NB4 (cell line): ENCODE data around the gene DTNBP1.

ENCODE experiments used
- DNase-seq: peaks from one replicate; pipeline ENCODE4 v3.0.0; 2010; ENCODE audit warnings: low read depth
- H3K4me3 ChIP-seq: one replicate; pipeline ENCODE4 v1.5.1; 2011; ENCODE audit warnings: mild to moderate bottlenecking, low read depth, low read length, moderate library complexity
- MYC ChIP-seq: IDR thresholded peaks from 2 replicates; pipeline ENCODE4 v1.6.1; 2011; ENCODE audit warnings: low read depth, low read length
- POLR2A ChIP-seq: IDR thresholded peaks from 2 replicates; pipeline ENCODE4 v1.6.1; 2011; ENCODE audit warnings: mild to moderate bottlenecking; ENCODE audit not compliant: insufficient read length; ENCODE audit errors: extremely low read depth
- TF ChIP-seq, protein P1 (sequence below): IDR thresholded peaks from one replicate; pipeline ENCODE4 v1.5.1; 2012; ENCODE audit warnings: low read depth, low read length
- TF ChIP-seq, protein P2 (sequence below): IDR thresholded peaks from 2 replicates; pipeline ENCODE4 v1.6.1; 2011; ENCODE audit warnings: low read depth, low read length

DTNBP1 gene

DNA sequence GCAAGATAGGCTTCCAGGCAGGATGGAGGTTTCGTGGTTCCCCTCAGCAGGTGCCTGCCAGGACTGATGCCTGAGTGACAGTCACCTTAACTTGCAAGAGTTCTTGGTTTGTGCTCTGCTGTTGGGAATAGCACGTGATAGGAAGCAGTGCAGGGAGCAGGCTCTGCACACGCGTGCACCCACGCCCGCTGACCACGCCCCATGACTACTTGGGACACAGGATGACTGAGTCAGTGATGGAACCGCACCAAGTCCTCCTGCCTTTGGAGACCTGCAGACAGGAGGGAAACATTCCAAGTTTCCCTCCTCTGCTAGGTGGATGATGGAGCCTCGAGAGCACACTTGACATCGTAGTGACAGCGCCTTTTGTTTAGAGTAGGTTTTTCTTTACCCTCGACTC lies 164.2 kb downstream of the DTNBP1 start:
- no peak for DNase-seq
- no peak for TF ChIP-seq MYC
- TF ChIP-seq POLR2A: no peak
- TF ChIP-seq, protein P1, sequence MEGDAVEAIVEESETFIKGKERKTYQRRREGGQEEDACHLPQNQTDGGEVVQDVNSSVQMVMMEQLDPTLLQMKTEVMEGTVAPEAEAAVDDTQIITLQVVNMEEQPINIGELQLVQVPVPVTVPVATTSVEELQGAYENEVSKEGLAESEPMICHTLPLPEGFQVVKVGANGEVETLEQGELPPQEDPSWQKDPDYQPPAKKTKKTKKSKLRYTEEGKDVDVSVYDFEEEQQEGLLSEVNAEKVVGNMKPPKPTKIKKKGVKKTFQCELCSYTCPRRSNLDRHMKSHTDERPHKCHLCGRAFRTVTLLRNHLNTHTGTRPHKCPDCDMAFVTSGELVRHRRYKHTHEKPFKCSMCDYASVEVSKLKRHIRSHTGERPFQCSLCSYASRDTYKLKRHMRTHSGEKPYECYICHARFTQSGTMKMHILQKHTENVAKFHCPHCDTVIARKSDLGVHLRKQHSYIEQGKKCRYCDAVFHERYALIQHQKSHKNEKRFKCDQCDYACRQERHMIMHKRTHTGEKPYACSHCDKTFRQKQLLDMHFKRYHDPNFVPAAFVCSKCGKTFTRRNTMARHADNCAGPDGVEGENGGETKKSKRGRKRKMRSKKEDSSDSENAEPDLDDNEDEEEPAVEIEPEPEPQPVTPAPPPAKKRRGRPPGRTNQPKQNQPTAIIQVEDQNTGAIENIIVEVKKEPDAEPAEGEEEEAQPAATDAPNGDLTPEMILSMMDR: no peak
- TF ChIP-seq, protein P2, sequence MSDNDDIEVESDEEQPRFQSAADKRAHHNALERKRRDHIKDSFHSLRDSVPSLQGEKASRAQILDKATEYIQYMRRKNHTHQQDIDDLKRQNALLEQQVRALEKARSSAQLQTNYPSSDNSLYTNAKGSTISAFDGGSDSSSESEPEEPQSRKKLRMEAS: no peak

DNA sequence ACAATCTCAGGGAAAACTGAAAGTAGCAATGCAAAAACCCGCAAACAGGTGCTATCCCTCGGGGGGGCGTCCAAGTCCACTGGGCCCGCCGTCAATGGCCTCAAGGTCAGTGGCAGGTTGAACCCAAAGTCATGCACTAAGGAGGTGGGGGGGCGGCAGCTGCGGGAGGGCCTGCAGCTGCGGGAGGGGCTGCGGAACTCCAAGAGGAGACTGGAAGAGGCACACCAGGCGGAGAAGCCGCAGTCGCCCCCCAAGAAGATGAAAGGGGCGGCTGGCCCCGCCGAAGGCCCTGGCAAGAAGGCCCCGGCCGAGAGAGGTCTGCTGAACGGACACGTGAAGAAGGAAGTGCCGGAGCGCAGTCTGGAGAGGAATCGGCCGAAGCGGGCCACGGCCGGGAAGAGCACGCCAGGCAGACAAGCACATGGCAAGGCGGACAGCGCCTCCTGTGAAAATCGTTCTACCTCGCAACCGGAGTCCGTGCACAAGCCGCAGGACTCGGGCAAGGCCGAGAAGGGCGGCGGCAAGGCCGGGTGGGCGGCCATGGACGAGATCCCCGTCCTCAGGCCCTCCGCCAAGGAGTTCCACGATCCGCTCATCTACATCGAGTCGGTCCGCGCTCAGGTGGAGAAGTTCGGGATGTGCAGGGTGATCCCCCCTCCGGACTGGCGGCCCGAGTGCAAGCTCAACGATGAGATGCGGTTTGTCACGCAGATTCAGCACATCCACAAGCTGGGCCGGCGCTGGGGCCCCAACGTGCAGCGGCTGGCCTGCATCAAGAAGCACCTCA lies 166.3 kb downstream of the DTNBP1 start:
- no peak overlapping the region for H3K4me3 ChIP-seq
- no peak for DNase-seq
- TF ChIP-seq MYC (no peak), POLR2A (no peak)
- TF ChIP-seq, protein P1: no peak
- TF ChIP-seq, protein P2: no peak

More for the DNA sequence above, 164.2 kb downstream of the DTNBP1 start:
- no peak overlapping the region for H3K4me3 ChIP-seq

DNA sequence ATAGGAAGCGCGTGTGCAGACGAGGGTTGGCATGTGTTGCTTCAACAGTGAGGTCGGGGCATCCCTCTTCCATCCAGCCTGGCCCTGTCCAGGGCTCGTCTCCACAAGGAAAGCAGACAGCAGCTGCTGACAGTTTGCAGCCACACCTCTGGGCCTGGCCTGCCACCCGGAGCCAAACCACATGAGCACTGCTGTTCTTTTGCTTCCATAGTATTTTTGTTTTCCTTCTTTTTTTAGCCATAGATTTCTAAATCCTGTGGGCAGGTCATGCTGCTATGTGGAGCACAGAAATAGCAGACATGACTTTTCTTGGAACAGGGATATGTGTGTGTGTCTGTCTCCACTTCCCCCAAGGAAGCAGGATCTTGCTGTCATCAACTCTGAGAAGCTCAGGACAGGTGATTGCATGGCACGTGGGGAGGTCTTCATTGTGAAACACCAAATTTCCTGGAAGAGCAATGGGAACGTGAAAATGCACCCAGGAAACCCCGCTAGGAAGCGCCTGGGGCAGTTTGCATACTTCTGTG lies 167.4 kb downstream of the DTNBP1 start:
- DNase-seq: no peak
- TF ChIP-seq, protein P1: no peak
- TF ChIP-seq, protein P2: no peak
- TF ChIP-seq MYC (no peak), POLR2A (no peak)
- H3K4me3 ChIP-seq: no peak overlapping the region

DNA sequence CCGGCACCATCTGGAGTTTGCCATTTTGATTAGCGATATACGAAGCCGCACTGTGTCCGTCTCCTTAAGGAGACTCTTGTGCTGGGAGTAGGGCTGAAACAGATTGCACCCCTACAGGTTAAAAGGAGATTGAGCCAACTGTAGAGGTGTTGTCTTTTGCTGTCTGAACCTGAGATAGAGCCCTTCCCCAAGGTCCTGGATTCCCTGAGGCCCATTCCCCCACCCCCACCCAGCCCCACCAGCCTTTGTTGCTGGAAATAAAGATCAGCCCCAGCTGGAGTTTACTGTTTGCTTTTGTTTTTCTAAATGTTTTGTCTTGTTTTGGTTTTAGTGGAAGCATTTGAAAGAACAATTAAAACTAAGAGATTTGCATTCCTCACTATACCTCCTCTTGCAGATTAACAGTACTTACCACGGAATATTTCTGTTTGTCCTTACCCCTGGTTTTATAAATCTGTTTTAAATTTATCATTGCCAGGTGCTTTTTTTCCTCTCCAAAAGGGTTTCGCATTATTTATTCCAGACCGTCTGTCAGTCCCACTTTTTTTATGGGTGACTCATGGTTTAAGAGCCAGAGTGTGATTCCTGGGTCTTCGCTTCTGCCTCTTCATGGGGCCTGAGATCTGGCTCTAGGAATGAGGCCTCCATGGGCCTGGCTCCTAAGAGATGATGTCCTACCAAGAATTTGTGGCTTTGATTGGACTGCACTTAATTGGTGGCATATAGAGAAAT lies 169.2 kb downstream of the DTNBP1 start:
- no peak for TF ChIP-seq MYC
- H3K4me3 ChIP-seq: no peak overlapping the region
- no peak for DNase-seq

DNA sequence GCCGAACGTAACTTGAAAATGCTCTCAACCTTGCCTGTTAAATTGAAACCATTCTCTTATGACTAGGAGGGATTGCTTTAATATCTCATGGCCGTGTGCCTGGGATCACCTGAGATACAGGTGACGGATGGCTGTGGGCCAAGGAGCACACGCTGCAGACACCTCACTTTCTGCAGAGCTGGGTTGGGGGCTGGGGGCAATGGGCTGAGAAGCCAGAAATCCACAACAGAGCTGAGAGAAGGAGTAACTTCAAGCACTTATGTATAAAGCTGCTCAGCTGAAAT lies 170.9 kb downstream of the DTNBP1 start:
- TF ChIP-seq POLR2A (no peak), MYC (no peak)
- TF ChIP-seq, protein P2: no peak
- TF ChIP-seq, protein P1: no peak
- no peak overlapping the region for H3K4me3 ChIP-seq
- DNase-seq: no peak

DNA sequence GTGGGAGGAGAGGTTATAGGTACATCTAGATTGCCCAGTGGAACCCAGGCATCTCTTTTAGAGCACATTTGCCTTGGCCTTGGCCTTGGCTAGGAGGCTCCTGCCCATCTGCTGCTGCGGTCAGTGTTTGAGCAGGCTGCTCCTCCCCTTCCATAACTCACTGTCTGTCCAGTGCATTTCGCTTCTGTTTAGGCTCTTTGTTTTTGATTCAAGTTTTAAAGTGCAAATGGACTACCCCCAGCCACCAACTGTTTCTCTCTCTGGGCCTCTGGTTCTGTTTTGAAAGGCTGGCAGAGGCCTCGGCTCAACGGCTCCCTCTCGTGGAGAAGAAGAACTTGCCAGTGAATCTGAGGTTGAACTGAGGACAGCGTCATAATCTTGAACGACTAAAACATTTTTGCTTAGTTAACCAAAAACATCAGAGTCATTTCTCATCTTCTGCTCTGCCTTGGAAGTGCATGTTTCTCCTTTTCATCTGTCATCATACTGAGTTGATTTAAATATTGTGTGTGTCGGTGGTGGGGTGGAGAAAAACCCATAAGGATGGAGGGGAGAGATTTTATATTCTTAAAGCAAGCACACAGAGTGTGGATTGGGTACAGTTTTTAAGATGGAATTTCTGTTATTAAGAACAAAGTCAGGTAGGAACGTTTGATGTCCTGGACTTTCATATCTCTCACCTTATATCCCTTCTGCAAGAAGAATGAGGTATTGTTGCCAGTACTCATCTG lies 171.4 kb downstream of the DTNBP1 start:
- TF ChIP-seq POLR2A (no peak), MYC (no peak)
- TF ChIP-seq, protein P1: peak; percentile 96
- TF ChIP-seq, protein P2: no peak
- H3K4me3 ChIP-seq: no peak overlapping the region
- DNase-seq: peak; percentile 69
